ENCODE results near the gene ALG6. TPM values are rescaled to one million over a fixed set of nuclear protein-coding genes. Genes with fewer than 3 reads are reported as not detected.
"Not testable (repeated sequence)": the region's sequence is repeated elsewhere in the genome, so short reads cannot be mapped to it uniquely, and the experiment has no call there.

ALG6 gene
- total RNA-seq, 1 donor: 14.5 TPM

- Histone ChIP-seq H3K9me3 (ENCODE audit: low read depth, low read length) (no peaks in the 10 kb centered on the region), H3K4me1 (ENCODE audit: insufficient read depth, low read length) (no peaks in the 10 kb centered on the region), H3K4me3 (ENCODE audit: low read length) (no peak overlapping the region), H3K27me3 (ENCODE audit: insufficient read depth, low read length) (no peaks in the 10 kb centered on the region)
Observed at GRCh38 chr1:63418101-63418500, 50.7 kb downstream of the ALG6 start.

- not testable (repeated sequence) for H3K27me3 ChIP-seq (ENCODE audit: insufficient read depth, low read length); H3K4me3 ChIP-seq (ENCODE audit: low read length); H3K4me1 ChIP-seq (ENCODE audit: insufficient read depth, low read length); H3K9me3 ChIP-seq (ENCODE audit: low read depth, low read length)
Observed at GRCh38 chr1:63420746-63421145, 53.3 kb downstream of the ALG6 start.

GRCh38 chr1:63423649-63424048 lies 56.2 kb downstream of the ALG6 start:
- Histone ChIP-seq H3K4me1 (ENCODE audit: insufficient read depth, low read length) (no peaks in the 10 kb centered on the region), H3K4me3 (ENCODE audit: low read length) (no peak overlapping the region), H3K9me3 (ENCODE audit: low read depth, low read length) (no peaks in the 10 kb centered on the region), H3K27me3 (ENCODE audit: insufficient read depth, low read length) (no peaks in the 10 kb centered on the region)

GRCh38 chr1:63428815-63429214 lies 61.4 kb downstream of the ALG6 start:
- H3K9me3 ChIP-seq (ENCODE audit: low read depth, low read length): no peaks in the 10 kb centered on the region
- H3K4me1 ChIP-seq (ENCODE audit: insufficient read depth, low read length): no peaks in the 10 kb centered on the region
- no peaks in the 10 kb centered on the region for H3K27me3 ChIP-seq (ENCODE audit: insufficient read depth, low read length)
- H3K4me3 ChIP-seq (ENCODE audit: low read length): no peak overlapping the region

GRCh38 chr1:63429281-63429680 lies 61.9 kb downstream of the ALG6 start:
- Histone ChIP-seq H3K27me3 (ENCODE audit: insufficient read depth, low read length) (no peaks in the 10 kb centered on the region), H3K4me3 (ENCODE audit: low read length) (no peak overlapping the region), H3K4me1 (ENCODE audit: insufficient read depth, low read length) (no peaks in the 10 kb centered on the region), H3K9me3 (ENCODE audit: low read depth, low read length) (no peaks in the 10 kb centered on the region)

- H3K9me3 ChIP-seq (ENCODE audit: low read depth, low read length): no peaks in the 10 kb centered on the region
- H3K27me3 ChIP-seq (ENCODE audit: insufficient read depth, low read length): no peaks in the 10 kb centered on the region
- H3K4me1 ChIP-seq (ENCODE audit: insufficient read depth, low read length): no peaks in the 10 kb centered on the region
- H3K4me3 ChIP-seq (ENCODE audit: low read length): no peak overlapping the region
Observed at GRCh38 chr1:63435161-63435560, 67.7 kb downstream of the ALG6 start.

GRCh38 chr1:63442141-63442475 lies 74.7 kb downstream of the ALG6 start:
- Histone ChIP-seq H3K4me3 (ENCODE audit: low read length) (no peak overlapping the region), H3K27me3 (ENCODE audit: insufficient read depth, low read length) (no peaks in the 10 kb centered on the region), H3K9me3 (ENCODE audit: low read depth, low read length) (no peaks in the 10 kb centered on the region), H3K4me1 (ENCODE audit: insufficient read depth, low read length) (peaks cover 6% of the 10 kb centered on the region)

- Histone ChIP-seq H3K27me3 (ENCODE audit: insufficient read depth, low read length) (no peaks in the 10 kb centered on the region), H3K9me3 (ENCODE audit: low read depth, low read length) (no peaks in the 10 kb centered on the region), H3K4me3 (ENCODE audit: low read length) (no peak overlapping the region), H3K4me1 (ENCODE audit: insufficient read depth, low read length) (no peaks in the 10 kb centered on the region)
Observed at GRCh38 chr1:63448731-63449246, 81.4 kb downstream of the ALG6 start.

GRCh38 chr1:63450416-63450815 lies 83.0 kb downstream of the ALG6 start:
- Histone ChIP-seq H3K9me3 (ENCODE audit: low read depth, low read length) (no peaks in the 10 kb centered on the region), H3K27me3 (ENCODE audit: insufficient read depth, low read length) (no peaks in the 10 kb centered on the region), H3K4me3 (ENCODE audit: low read length) (no peak overlapping the region), H3K4me1 (ENCODE audit: insufficient read depth, low read length) (no peaks in the 10 kb centered on the region)

- Histone ChIP-seq H3K27me3 (ENCODE audit: insufficient read depth, low read length) (no peaks in the 10 kb centered on the region), H3K4me1 (ENCODE audit: insufficient read depth, low read length) (no peaks in the 10 kb centered on the region), H3K4me3 (ENCODE audit: low read length) (no peak overlapping the region), H3K9me3 (ENCODE audit: low read depth, low read length) (no peaks in the 10 kb centered on the region)
Observed at GRCh38 chr1:63453232-63453631, 85.8 kb downstream of the ALG6 start.

- Histone ChIP-seq H3K4me1 (ENCODE audit: insufficient read depth, low read length) (no peaks in the 10 kb centered on the region), H3K9me3 (ENCODE audit: low read depth, low read length) (no peaks in the 10 kb centered on the region), H3K4me3 (ENCODE audit: low read length) (no peak overlapping the region), H3K27me3 (ENCODE audit: insufficient read depth, low read length) (no peaks in the 10 kb centered on the region)
Observed at GRCh38 chr1:63454269-63454668, 86.8 kb downstream of the ALG6 start.

- Histone ChIP-seq H3K27me3 (ENCODE audit: insufficient read depth, low read length) (no peaks in the 10 kb centered on the region), H3K9me3 (ENCODE audit: low read depth, low read length) (peaks cover 8% of the 10 kb centered on the region), H3K4me1 (ENCODE audit: insufficient read depth, low read length) (peaks cover 5% of the 10 kb centered on the region), H3K4me3 (ENCODE audit: low read length) (no peak overlapping the region)
Observed at GRCh38 chr1:63458750-63459149, 91.3 kb downstream of the ALG6 start.

GRCh38 chr1:63461661-63462230 lies 94.3 kb downstream of the ALG6 start:
- H3K4me1 ChIP-seq (ENCODE audit: insufficient read depth, low read length): peaks cover 8% of the 10 kb centered on the region

GRCh38 chr1:63463248-63463647 lies 95.8 kb downstream of the ALG6 start:
- no peak overlapping the region for H3K4me3 ChIP-seq (ENCODE audit: low read length)

More at GRCh38 chr1:63461661-63462230, 94.3 kb downstream of the ALG6 start:
- H3K9me3 ChIP-seq (ENCODE audit: low read depth, low read length): peaks cover 8% of the 10 kb centered on the region
- no peak overlapping the region for H3K4me3 ChIP-seq (ENCODE audit: low read length)
- H3K27me3 ChIP-seq (ENCODE audit: insufficient read depth, low read length): no peaks in the 10 kb centered on the region

GRCh38 chr1:63466181-63466580 lies 98.8 kb downstream of the ALG6 start:
- no peak overlapping the region for H3K4me3 ChIP-seq (ENCODE audit: low read length)
- peaks cover 18% of the 10 kb centered on the region for H3K4me1 ChIP-seq (ENCODE audit: insufficient read depth, low read length)
- H3K27me3 ChIP-seq (ENCODE audit: insufficient read depth, low read length): no peaks in the 10 kb centered on the region
- peaks cover 8% of the 10 kb centered on the region for H3K9me3 ChIP-seq (ENCODE audit: low read depth, low read length)

More at GRCh38 chr1:63463248-63463647, 95.8 kb downstream of the ALG6 start:
- no peaks in the 10 kb centered on the region for H3K27me3 ChIP-seq (ENCODE audit: insufficient read depth, low read length)
- peaks cover 8% of the 10 kb centered on the region for H3K9me3 ChIP-seq (ENCODE audit: low read depth, low read length)
- peaks cover 18% of the 10 kb centered on the region for H3K4me1 ChIP-seq (ENCODE audit: insufficient read depth, low read length)

- Histone ChIP-seq H3K27me3 (ENCODE audit: insufficient read depth, low read length) (no peaks in the 10 kb centered on the region), H3K4me1 (ENCODE audit: insufficient read depth, low read length) (peaks cover 18% of the 10 kb centered on the region), H3K4me3 (ENCODE audit: low read length) (no peak overlapping the region), H3K9me3 (ENCODE audit: low read depth, low read length) (peaks cover 5% of the 10 kb centered on the region)
Observed at GRCh38 chr1:63466759-63467158, 99.3 kb downstream of the ALG6 start.

All from mononuclear cell (primary cell).